Skin of body (tissue), 2 donors: Measurements from ENCODE around the gene MAP3K9. TPM values are rescaled to one million over a fixed set of nuclear protein-coding genes. Genes with fewer than 3 reads are reported as not detected.
A peak's percentile ranks its signal among the peaks of the same experiment; 100 is the strongest.

Source experiments
- DNase-seq: peaks from one replicate; lab custom pipeline; 2025; lab: John Stamatoyannopoulos, UW
- total RNA-seq: library from RNA; depleted of rRNA; stranded (reverse); fragments of >200 nt; gene quantifications from one replicate; pipeline ENCODE4 v1.2.3, GENCODE V29; 2014

Gene MAP3K9
- total RNA-seq, 1 donor from 2014 or later = 6.9 TPM

DNA sequence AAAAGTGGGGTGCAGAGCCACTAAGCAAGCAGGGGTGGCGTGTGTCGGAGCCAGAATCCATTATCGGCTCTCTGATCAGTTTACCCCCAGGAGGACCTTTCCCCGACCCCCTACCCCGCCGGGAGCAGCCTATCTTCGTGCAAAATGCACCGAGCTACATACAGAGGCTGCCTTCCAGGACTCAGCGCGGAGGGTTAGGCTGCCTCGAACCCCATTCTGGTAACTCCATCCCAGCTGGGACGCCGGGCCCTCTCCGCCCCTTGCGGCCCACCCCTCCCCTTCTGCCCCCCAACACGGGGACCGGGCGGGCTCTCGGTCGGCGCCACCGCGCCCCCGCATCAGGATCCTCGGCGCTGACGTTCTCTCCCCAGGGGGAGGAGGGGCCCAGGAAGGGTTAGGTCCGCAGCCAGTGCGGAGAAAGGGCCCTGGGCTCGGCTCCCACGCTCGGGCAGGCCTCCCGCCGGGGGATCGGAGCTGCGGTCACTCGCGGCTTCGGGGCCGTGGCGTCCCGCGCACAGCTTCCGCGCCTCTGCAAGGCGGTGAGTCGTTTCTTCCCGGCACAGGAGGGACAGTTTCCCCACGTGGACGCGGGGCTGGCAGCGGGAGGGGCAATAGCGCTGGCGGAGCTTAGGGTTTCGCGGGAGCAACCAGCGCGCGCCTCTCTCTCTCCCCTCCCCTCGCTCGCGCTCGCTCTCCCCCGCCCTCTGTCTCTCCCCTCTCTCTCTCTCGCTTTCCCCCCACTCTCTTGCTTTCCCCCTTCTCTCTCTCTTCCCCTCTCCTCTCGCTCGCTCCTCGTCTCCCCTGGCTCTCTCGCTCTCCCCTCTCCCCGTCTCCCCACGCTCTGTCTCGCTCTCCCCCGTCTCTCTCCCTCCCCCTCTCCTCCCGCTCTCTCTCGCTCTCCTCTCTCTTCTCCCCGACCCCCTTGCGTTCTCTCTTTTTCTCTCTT is 12.5 kb upstream of the MAP3K9 start:
- peak; percentile 9 for DNase-seq

DNA sequence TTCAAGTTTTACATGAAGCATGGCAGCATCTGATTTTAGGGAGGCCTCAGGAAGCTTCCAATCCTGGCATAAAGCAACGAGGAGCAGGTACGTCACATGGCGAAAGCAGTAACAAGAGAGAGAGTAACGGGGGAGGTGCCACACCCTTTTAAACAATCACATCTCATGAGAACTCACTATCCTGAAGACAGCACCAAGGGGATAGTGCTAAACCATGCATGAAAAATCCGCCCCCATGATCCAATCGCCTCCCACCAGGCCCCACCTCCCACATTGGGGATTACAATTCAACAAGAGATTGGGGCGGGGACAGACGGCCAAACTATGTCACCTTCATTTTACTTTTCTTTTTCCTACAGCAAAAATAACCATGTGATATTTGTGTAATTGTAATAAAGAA is 7.2 kb upstream of the MAP3K9 start:
- no peak for DNase-seq

- DNase-seq = no peak
Measured at GRCh38 chr14:70814466-70814865, 5.2 kb upstream of the MAP3K9 start.

- DNase-seq = no peak
Measured at GRCh38 chr14:70812124-70812818, 3.0 kb upstream of the MAP3K9 start.

DNA sequence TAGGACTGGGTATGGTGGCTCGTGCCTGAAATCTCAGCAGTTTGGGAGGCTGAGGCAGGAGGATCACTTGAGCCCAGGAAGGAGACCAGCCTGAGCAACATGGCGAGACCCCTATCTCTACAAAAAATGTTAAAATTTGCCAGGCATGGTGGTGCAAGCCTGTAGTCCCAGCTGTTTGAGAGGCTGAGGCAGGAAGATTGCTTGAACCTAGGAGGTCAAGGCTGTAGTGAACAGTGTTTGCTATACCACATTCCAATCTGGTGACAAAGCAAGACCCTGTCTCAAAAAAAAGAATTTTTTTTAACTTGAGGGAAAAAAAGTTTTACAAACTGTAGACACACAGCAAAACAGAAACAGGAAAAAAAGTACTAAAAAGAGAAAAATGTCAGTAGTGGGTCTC is 2.3 kb upstream of the MAP3K9 start:
- DNase-seq = no peak

DNA sequence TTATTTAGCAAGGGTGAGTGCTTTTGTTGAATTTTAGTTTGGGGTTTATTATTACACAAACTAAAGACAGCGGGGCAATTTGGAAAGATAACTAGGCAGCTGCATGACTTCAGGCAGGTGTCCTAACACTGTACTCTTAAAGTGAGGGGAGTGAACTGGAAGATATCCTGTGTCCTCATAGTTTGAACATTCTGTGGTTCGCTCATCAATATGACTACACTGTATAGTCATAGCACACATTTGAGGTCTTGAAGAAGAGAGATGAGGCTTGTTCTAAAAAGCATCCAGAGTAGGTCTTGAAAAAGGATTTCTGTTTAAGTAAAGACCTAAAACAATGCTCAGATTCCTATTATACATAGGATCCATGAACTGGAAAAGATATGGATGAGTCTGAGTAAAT is 1.7 kb upstream of the MAP3K9 start:
- DNase-seq = no peak

DNA sequence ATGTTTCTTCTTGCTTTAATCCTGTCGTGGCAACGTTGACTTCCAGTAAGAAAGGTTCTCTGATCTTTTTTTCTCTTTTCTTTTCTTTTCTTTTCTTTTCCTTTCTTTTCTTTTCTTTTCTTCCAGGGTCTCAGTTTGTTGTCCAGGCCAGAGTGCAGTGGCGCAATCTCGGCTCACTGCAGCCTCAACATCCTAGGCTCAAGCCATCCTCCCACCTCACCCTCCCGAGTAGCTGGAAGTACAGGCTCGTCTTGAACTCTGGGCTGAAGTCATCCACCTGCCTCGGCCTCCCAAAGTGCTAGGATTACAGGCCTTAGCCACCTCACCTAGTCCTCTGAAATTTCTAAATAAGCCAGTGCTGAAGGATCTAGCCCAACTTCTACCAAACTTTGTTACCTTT is 1.3 kb upstream of the MAP3K9 start:
- DNase-seq = no peak

- no peak for DNase-seq
Measured at GRCh38 chr14:70808416-70809224, 693 bp downstream of the MAP3K9 start.

GRCh38 chr14:70807898-70808415 is 1.4 kb downstream of the MAP3K9 start:
- DNase-seq = no peak

GRCh38 chr14:70804556-70805162 is 4.7 kb downstream of the MAP3K9 start:
- no peak for DNase-seq

- DNase-seq = no peak
Measured at GRCh38 chr14:70803321-70804310, 5.7 kb downstream of the MAP3K9 start.

GRCh38 chr14:70802379-70802778 is 6.9 kb downstream of the MAP3K9 start:
- no peak for DNase-seq

DNA sequence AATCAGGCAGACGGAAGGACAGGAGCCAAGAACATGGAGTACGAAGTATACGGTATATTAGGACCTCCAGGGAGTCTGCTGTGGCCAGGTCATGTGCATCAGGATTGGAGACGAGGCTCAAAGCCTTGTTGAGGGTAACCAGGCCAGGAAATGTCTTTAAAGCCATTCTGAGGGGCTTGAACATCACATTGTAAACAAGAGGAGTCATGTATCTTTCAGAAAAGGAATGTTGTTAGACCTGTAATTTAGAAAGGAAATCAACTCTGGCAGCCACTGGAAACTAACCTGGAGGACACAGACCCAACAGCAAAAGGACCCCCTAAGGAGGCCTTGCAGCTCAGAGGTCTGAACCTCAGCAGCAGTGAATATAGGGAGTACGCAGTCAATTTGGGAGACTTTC is 7.5 kb downstream of the MAP3K9 start:
- no peak for DNase-seq

DNA sequence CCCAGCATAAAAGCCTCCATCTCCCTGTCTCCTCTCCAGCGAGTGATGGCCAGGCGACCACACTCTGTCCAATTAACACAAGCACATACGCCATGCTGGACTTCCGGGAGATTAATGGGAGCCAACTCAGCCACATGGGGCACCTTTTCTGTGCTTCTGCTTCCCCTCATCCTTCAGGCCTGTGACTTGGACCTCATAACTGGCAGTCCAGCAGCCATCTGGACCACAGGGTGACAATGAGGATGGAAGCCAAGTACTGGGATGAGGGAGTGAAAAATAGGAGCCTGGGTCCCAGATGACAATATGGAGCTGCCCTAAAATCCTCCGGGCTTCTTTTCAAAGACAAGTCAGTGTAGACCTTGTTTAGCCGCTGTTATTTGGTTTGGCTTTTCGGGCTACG is 12.8 kb downstream of the MAP3K9 start:
- no peak for DNase-seq

GRCh38 chr14:70794294-70794693 is 15.0 kb downstream of the MAP3K9 start:
- DNase-seq = no peak

DNA sequence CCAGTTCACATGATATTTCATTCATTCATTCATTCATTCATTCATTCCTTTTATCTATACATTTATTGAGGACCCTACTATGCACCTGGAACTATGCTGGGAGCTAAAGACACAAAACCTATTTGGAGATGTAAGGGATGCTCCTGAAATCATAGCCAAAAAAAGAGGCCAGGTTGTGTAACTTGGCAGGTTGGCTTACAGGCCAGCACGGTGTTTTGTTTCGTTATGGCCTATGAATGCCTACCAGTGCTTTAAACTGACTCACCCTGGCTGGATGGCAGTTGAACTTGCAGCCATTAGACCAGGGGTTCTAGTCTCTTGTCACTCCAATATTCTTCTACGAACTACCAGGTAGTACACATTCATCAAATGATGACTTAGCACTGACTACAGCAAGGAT is 15.7 kb downstream of the MAP3K9 start:
- no peak for DNase-seq

GRCh38 chr14:70792939-70793338 is 16.4 kb downstream of the MAP3K9 start:
- no peak for DNase-seq

- no peak for DNase-seq
Measured at GRCh38 chr14:70791971-70792370, 17.3 kb downstream of the MAP3K9 start.

- DNase-seq = no peak
Measured at GRCh38 chr14:70789961-70790360, 19.4 kb downstream of the MAP3K9 start.

DNA sequence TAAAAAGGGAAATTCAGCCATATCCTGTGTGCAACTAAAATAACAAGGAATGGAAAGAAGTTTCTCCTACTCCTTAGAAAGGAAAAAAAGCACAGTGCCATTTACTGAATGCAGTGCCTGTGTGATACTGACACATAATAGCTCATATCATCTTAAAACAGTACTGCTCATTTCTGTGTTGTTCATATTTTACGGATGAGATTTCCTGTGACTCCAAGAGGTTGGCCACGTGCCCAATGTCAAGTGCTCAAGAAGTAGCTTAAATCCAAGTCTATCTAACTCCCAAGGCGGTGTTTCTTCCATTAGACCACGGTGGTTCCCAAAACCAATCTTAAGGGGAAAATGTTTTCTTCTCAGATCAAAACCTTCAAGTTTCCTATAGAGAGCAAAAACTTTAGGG is 20.0 kb downstream of the MAP3K9 start:
- DNase-seq = no peak
